Measurements from ENCODE around the gene ZDHHC14. TPM values are rescaled to one million over a fixed set of nuclear protein-coding genes. Genes with fewer than 3 reads are reported as not detected.

ZDHHC14 gene
- total RNA-seq, 1 donor from 2014 or later, result 14.4 TPM

- Mint-ChIP-seq H3K4me1 (ENCODE audit: low read depth) (peaks cover 29% of the 10 kb centered on the region), H3K27ac (peak overlapping the region; percentile 1), H3K36me3 (ENCODE audit: low read depth) (peaks cover 12% of the 10 kb centered on the region), H3K4me3 (no peak overlapping the region), H3K27me3 (ENCODE audit: insufficient read depth) (peaks cover 15% of the 10 kb centered on the region), H3K9me3 (no peaks in the 10 kb centered on the region)
- intact Hi-C loops (cut with micrococcal nuclease), result loop anchor here (1.0 kb wide), 1 partner anchor 23 kb away; no protein-coding TSS in a partner anchor
- no peak for DNase-seq (ENCODE audit: low spot score)
These were observed 169.4 kb downstream of the ZDHHC14 start for GRCh38 chr6:157550114-157550989.

GRCh38 chr6:157551041-157551832, 170.2 kb downstream of the ZDHHC14 start:
- Mint-ChIP-seq H3K9me3 (no peaks in the 10 kb centered on the region), H3K4me1 (ENCODE audit: low read depth) (peaks cover 29% of the 10 kb centered on the region), H3K27ac (no peak overlapping the region), H3K4me3 (no peak overlapping the region), H3K27me3 (ENCODE audit: insufficient read depth) (peaks cover 14% of the 10 kb centered on the region), H3K36me3 (ENCODE audit: low read depth) (peaks cover 12% of the 10 kb centered on the region)
- no peak for DNase-seq (ENCODE audit: low spot score)
- intact Hi-C loops (cut with micrococcal nuclease), result no loop called here

GRCh38 chr6:157552081-157552747, 171.2 kb downstream of the ZDHHC14 start:
- Mint-ChIP-seq H3K4me1 (ENCODE audit: low read depth) (peaks cover 39% of the 10 kb centered on the region), H3K36me3 (ENCODE audit: low read depth) (peaks cover 10% of the 10 kb centered on the region), H3K27ac (no peak overlapping the region), H3K27me3 (ENCODE audit: insufficient read depth) (peaks cover 14% of the 10 kb centered on the region), H3K9me3 (no peaks in the 10 kb centered on the region), H3K4me3 (no peak overlapping the region)
- intact Hi-C loops (cut with micrococcal nuclease), result no loop called here
- no peak for DNase-seq (ENCODE audit: low spot score)

- Mint-ChIP-seq H3K36me3 (ENCODE audit: low read depth) (peaks cover 9% of the 10 kb centered on the region), H3K27me3 (ENCODE audit: insufficient read depth) (peaks cover 14% of the 10 kb centered on the region), H3K9me3 (no peaks in the 10 kb centered on the region), H3K4me3 (no peak overlapping the region), H3K27ac (no peak overlapping the region), H3K4me1 (ENCODE audit: low read depth) (peaks cover 46% of the 10 kb centered on the region)
- intact Hi-C loops (cut with micrococcal nuclease), result no loop called here
- DNase-seq (ENCODE audit: low spot score), result no peak
These were observed 172.0 kb downstream of the ZDHHC14 start for GRCh38 chr6:157552820-157553485.

- Mint-ChIP-seq H3K27me3 (ENCODE audit: insufficient read depth) (peaks cover 15% of the 10 kb centered on the region), H3K27ac (no peak overlapping the region), H3K4me1 (ENCODE audit: low read depth) (peaks cover 52% of the 10 kb centered on the region), H3K4me3 (no peak overlapping the region), H3K9me3 (no peaks in the 10 kb centered on the region), H3K36me3 (ENCODE audit: low read depth) (peaks cover 8% of the 10 kb centered on the region)
- DNase-seq (ENCODE audit: low spot score), result no peak
- intact Hi-C loops (cut with micrococcal nuclease), result no loop called here
These were observed 173.8 kb downstream of the ZDHHC14 start for GRCh38 chr6:157554747-157555146.

- intact Hi-C loops (cut with micrococcal nuclease), result no loop called here
- peaks cover 46% of the 10 kb centered on the region for H3K4me1 Mint-ChIP-seq (ENCODE audit: low read depth)
- no peak for DNase-seq (ENCODE audit: low spot score)
These were observed 174.6 kb downstream of the ZDHHC14 start for GRCh38 chr6:157555455-157556143.

GRCh38 chr6:157556144-157556645, 175.2 kb downstream of the ZDHHC14 start:
- peak overlapping the region; percentile 61 for H3K27ac Mint-ChIP-seq

More at GRCh38 chr6:157555455-157556143, 174.6 kb downstream of the ZDHHC14 start:
- Mint-ChIP-seq H3K4me3 (no peak overlapping the region), H3K27ac (peak overlapping the region; percentile 61), H3K9me3 (no peaks in the 10 kb centered on the region), H3K36me3 (ENCODE audit: low read depth) (peaks cover 7% of the 10 kb centered on the region), H3K27me3 (ENCODE audit: insufficient read depth) (peaks cover 15% of the 10 kb centered on the region)

GRCh38 chr6:157556671-157557430, 175.9 kb downstream of the ZDHHC14 start:
- peaks cover 12% of the 10 kb centered on the region for H3K27me3 Mint-ChIP-seq (ENCODE audit: insufficient read depth)
- intact Hi-C loops (cut with micrococcal nuclease), result no loop called here
- H3K4me1 Mint-ChIP-seq (ENCODE audit: low read depth), result peaks cover 51% of the 10 kb centered on the region
- no peaks in the 10 kb centered on the region for H3K9me3 Mint-ChIP-seq
- H3K27ac Mint-ChIP-seq, result no peak overlapping the region
- no peak overlapping the region for H3K4me3 Mint-ChIP-seq
- H3K36me3 Mint-ChIP-seq (ENCODE audit: low read depth), result peaks cover 5% of the 10 kb centered on the region
- no peak for DNase-seq (ENCODE audit: low spot score)

More at GRCh38 chr6:157556144-157556645, 175.2 kb downstream of the ZDHHC14 start:
- DNase-seq (ENCODE audit: low spot score), result no peak
- H3K9me3 Mint-ChIP-seq, result no peaks in the 10 kb centered on the region
- intact Hi-C loops (cut with micrococcal nuclease), result no loop called here
- peaks cover 5% of the 10 kb centered on the region for H3K36me3 Mint-ChIP-seq (ENCODE audit: low read depth)
- peaks cover 45% of the 10 kb centered on the region for H3K4me1 Mint-ChIP-seq (ENCODE audit: low read depth)
- H3K27me3 Mint-ChIP-seq (ENCODE audit: insufficient read depth), result peaks cover 12% of the 10 kb centered on the region
- H3K4me3 Mint-ChIP-seq, result no peak overlapping the region

GRCh38 chr6:157557559-157557958, 176.6 kb downstream of the ZDHHC14 start:
- H3K27me3 Mint-ChIP-seq (ENCODE audit: insufficient read depth), result peaks cover 12% of the 10 kb centered on the region
- intact Hi-C loops (cut with micrococcal nuclease), result no loop called here
- peaks cover 7% of the 10 kb centered on the region for H3K36me3 Mint-ChIP-seq (ENCODE audit: low read depth)
- peaks cover 53% of the 10 kb centered on the region for H3K4me1 Mint-ChIP-seq (ENCODE audit: low read depth)
- H3K9me3 Mint-ChIP-seq, result no peaks in the 10 kb centered on the region
- no peak overlapping the region for H3K27ac Mint-ChIP-seq
- no peak overlapping the region for H3K4me3 Mint-ChIP-seq
- DNase-seq (ENCODE audit: low spot score), result no peak

- Mint-ChIP-seq H3K4me1 (ENCODE audit: low read depth) (peaks cover 53% of the 10 kb centered on the region), H3K27me3 (ENCODE audit: insufficient read depth) (peaks cover 12% of the 10 kb centered on the region)
These were observed 177.1 kb downstream of the ZDHHC14 start for GRCh38 chr6:157558049-157558448.

More at GRCh38 chr6:157558049-157558448, 177.1 kb downstream of the ZDHHC14 start:
- DNase-seq (ENCODE audit: low spot score), result no peak
- Mint-ChIP-seq H3K27ac (peak overlapping the region; percentile 66), H3K9me3 (no peaks in the 10 kb centered on the region), H3K4me3 (no peak overlapping the region), H3K36me3 (ENCODE audit: low read depth) (peaks cover 5% of the 10 kb centered on the region)
- intact Hi-C loops (cut with micrococcal nuclease), result loop anchor here (1.0 to 2.0 kb wide), 3 partner anchors 11 to 22 kb away; no protein-coding TSS in a partner anchor

Measured in activated T-helper 1 cell treated with anti-CD3 and anti-CD28 coated beads, Interleukin-12 subunit alpha, Interleukin-12 subunit beta, Interleukin-2, Interleukin-4 antibody, amounts not matched to agents 30 ng/mL and 10 ng/mL and 1 ng/mL, durations not matched to agents 14 hours and 24 hours and 36 hours (primary cell).